ENCODE data around the gene FOXJ1.

Gene FOXJ1

GRCh38 chr17:76122431-76123190 lies 18.4 kb downstream of the FOXJ1 start:
- no peak for DNase-seq

GRCh38 chr17:76121932-76122430 lies 19.1 kb downstream of the FOXJ1 start:
- DNase-seq: no peak

GRCh38 chr17:76120658-76121008 lies 20.4 kb downstream of the FOXJ1 start:
- no peak for DNase-seq

GRCh38 chr17:76119409-76120371 lies 21.4 kb downstream of the FOXJ1 start:
- DNase-seq: no peak

- DNase-seq: no peak
Observed at GRCh38 chr17:76115138-76115754, 25.8 kb downstream of the FOXJ1 start.

- no peak for DNase-seq
Observed at GRCh38 chr17:76111956-76112355, 29.1 kb downstream of the FOXJ1 start.

- no peak for DNase-seq
Observed at GRCh38 chr17:76107509-76107908, 33.5 kb downstream of the FOXJ1 start.

- DNase-seq: no peak
Observed at GRCh38 chr17:76106703-76107102, 34.3 kb downstream of the FOXJ1 start.

GRCh38 chr17:76104896-76105231 lies 36.2 kb downstream of the FOXJ1 start:
- no peak for DNase-seq

GRCh38 chr17:76104140-76104895 lies 36.7 kb downstream of the FOXJ1 start:
- no peak for DNase-seq

- DNase-seq: peak; percentile 95
Observed at GRCh38 chr17:76103274-76104139, 37.5 kb downstream of the FOXJ1 start, which contains the start of gene EXOC7. Gene EXOC7 (minus strand): TSS chr17:76103787. CDS start chr17:76103692, 95 bp downstream.

GRCh38 chr17:76102944-76103273 lies 38.1 kb downstream of the FOXJ1 start:
- DNase-seq: no peak

- no peak for DNase-seq
Observed at GRCh38 chr17:76097716-76098295, 43.2 kb downstream of the FOXJ1 start.

- no peak for DNase-seq
Observed at GRCh38 chr17:76095943-76096342, 45.1 kb downstream of the FOXJ1 start.

GRCh38 chr17:76094046-76094445 lies 47.0 kb downstream of the FOXJ1 start:
- no peak for DNase-seq

- no peak for DNase-seq
Observed at GRCh38 chr17:76092526-76093413, 48.3 kb downstream of the FOXJ1 start.

- DNase-seq: no peak
Observed at GRCh38 chr17:76091526-76092286, 49.3 kb downstream of the FOXJ1 start.

- no peak for DNase-seq
Observed at GRCh38 chr17:76090517-76091129, 50.4 kb downstream of the FOXJ1 start.
